MM.1S (cell line): ENCODE data around the gene PRKAG2.

Source experiments
- DNase-seq: peaks from one replicate; pipeline ENCODE4 v3.0.0-alpha.2; 2015
- H2AFZ ChIP-seq: fragments of 300-600 bp; sonication (generic); 2 replicates; pipeline ENCODE4 v1.6.0; 2016; ENCODE audit warnings: antibody characterized with exemption, low read length
- H3F3A ChIP-seq: fragments of 300-600 bp; sonication (generic); 2 replicates; pipeline ENCODE4 v1.6.1; 2016; ENCODE audit warnings: mild to moderate bottlenecking, antibody characterized with exemption, low read length, moderate library complexity, mixed read lengths; ENCODE audit not compliant: insufficient read depth
- H3K27ac ChIP-seq: fragments of 300-600 bp; sonication (generic); 2 replicates; pipeline ENCODE4 v1.5.1; 2016; ENCODE audit warnings: mild to moderate bottlenecking, low read length
- H3K27me3 ChIP-seq: fragments of 300-600 bp; sonication (generic); replicated peaks from 2 replicates; pipeline ENCODE4 v1.6.0; 2016; ENCODE audit warnings: low read length; ENCODE audit not compliant: insufficient read depth
- H3K36me3 ChIP-seq: fragments of 300-600 bp; sonication (generic); replicated peaks from 2 replicates; pipeline ENCODE4 v1.6.1; 2016; ENCODE audit warnings: mild to moderate bottlenecking, low read length, mixed read lengths; ENCODE audit not compliant: insufficient read depth
- H3K4me1 ChIP-seq: fragments of 300-600 bp; sonication (generic); 2 replicates; pipeline ENCODE4 v1.6.1; 2016; ENCODE audit warnings: low read length, mixed read lengths
- H3K4me2 ChIP-seq: fragments of 300-600 bp; sonication (generic); 2 replicates; pipeline ENCODE4 v1.6.0; 2016; ENCODE audit warnings: low read depth, low read length
- H3K4me3 ChIP-seq: fragments of 300-600 bp; sonication (generic); 2 replicates; pipeline ENCODE4 v1.5.1; 2016; ENCODE audit warnings: low read length, mixed read lengths
- H3K79me2 ChIP-seq: fragments of 300-600 bp; sonication (generic); 2 replicates; pipeline ENCODE4 v1.6.1; 2016; ENCODE audit warnings: mixed run types, low read length, mixed read lengths
- H3K9ac ChIP-seq: fragments of 300-600 bp; sonication (generic); 2 replicates; pipeline ENCODE4 v1.6.1; 2016; ENCODE audit warnings: low read length, mixed read lengths
- H3K9me2 ChIP-seq: fragments of 300-600 bp; sonication (generic); replicated peaks from 2 replicates; pipeline ENCODE4 v1.6.1; 2016; ENCODE audit warnings: mild to moderate bottlenecking, low read length, mixed read lengths; ENCODE audit not compliant: insufficient read depth
- H3K9me3 ChIP-seq: fragments of 300-600 bp; sonication (generic); replicated peaks from 2 replicates; pipeline ENCODE4 v1.6.1; 2016; ENCODE audit warnings: mild to moderate bottlenecking, low read length, mixed read lengths; ENCODE audit not compliant: insufficient read depth
- H4K20me1 ChIP-seq: fragments of 300-600 bp; sonication (generic); 2 replicates; pipeline ENCODE4 v1.6.1; 2016; ENCODE audit warnings: mild to moderate bottlenecking, low read length, moderate library complexity, mixed read lengths; ENCODE audit not compliant: insufficient read depth
- CTCF ChIP-seq: fragments of 300-600 bp; sonication (generic); IDR thresholded peaks from 2 replicates; pipeline ENCODE4 v1.5.1; 2016; ENCODE audit warnings: antibody characterized with exemption, low read length, mixed read lengths
- EZH2 ChIP-seq: fragments of 300-600 bp; sonication (generic); optimal IDR thresholded peaks from 2 replicates; pipeline ENCODE3; 2017; ENCODE audit warnings: low read depth, mild to moderate bottlenecking, antibody characterized with exemption, low read length, mixed read lengths
- EZH2phosphoT487 ChIP-seq: fragments of 300-600 bp; sonication (generic); IDR thresholded peaks from 2 replicates; pipeline ENCODE4 v1.6.1; 2018; ENCODE audit warnings: antibody characterized with exemption, low read length

Gene PRKAG2

GRCh38 chr7:151763420-151763984 is 113.4 kb downstream of the PRKAG2 start:
- H3K9me3 ChIP-seq: no peaks in the 10 kb centered on the region
- H3F3A ChIP-seq: no peaks in the 10 kb centered on the region
- no peaks in the 10 kb centered on the region for H4K20me1 ChIP-seq
- DNase-seq: no peak
- peaks cover 38% of the 10 kb centered on the region for H3K27me3 ChIP-seq
- no peak overlapping the region for H3K4me2 ChIP-seq
- no peaks in the 10 kb centered on the region for H3K36me3 ChIP-seq
- no peak overlapping the region for H3K9ac ChIP-seq
- no peak overlapping the region for H3K4me3 ChIP-seq
- no peaks in the 10 kb centered on the region for H3K79me2 ChIP-seq
- H3K9me2 ChIP-seq: no peaks in the 10 kb centered on the region
- TF ChIP-seq CTCF: no peak
- no peak for TF ChIP-seq EZH2phosphoT487
- no peak for TF ChIP-seq EZH2
- H2AFZ ChIP-seq: no peak overlapping the region
- no peak overlapping the region for H3K27ac ChIP-seq
- H3K4me1 ChIP-seq: no peaks in the 10 kb centered on the region

GRCh38 chr7:151762583-151763245 is 114.2 kb downstream of the PRKAG2 start:
- Histone ChIP-seq H3K9me3 (no peaks in the 10 kb centered on the region), H3K27me3 (peaks cover 46% of the 10 kb centered on the region), H3K36me3 (no peaks in the 10 kb centered on the region), H4K20me1 (no peaks in the 10 kb centered on the region), H3K27ac (no peak overlapping the region), H3K79me2 (no peaks in the 10 kb centered on the region), H3K4me3 (no peak overlapping the region), H3K9me2 (no peaks in the 10 kb centered on the region), H3F3A (no peaks in the 10 kb centered on the region), H3K9ac (no peak overlapping the region), H3K4me2 (no peak overlapping the region), H3K4me1 (no peaks in the 10 kb centered on the region), H2AFZ (no peak overlapping the region)
- TF ChIP-seq EZH2 (no peak), EZH2phosphoT487 (no peak), CTCF (no peak)
- DNase-seq: no peak

- Histone ChIP-seq H3K4me1 (no peaks in the 10 kb centered on the region), H4K20me1 (no peaks in the 10 kb centered on the region), H3K27ac (no peak overlapping the region), H3K4me3 (no peak overlapping the region), H3K4me2 (no peak overlapping the region), H3K9me2 (no peaks in the 10 kb centered on the region), H2AFZ (no peak overlapping the region), H3K36me3 (no peaks in the 10 kb centered on the region), H3K79me2 (no peaks in the 10 kb centered on the region), H3K9me3 (no peaks in the 10 kb centered on the region), H3K27me3 (peaks cover 53% of the 10 kb centered on the region), H3K9ac (no peak overlapping the region), H3F3A (no peaks in the 10 kb centered on the region)
- no peak for DNase-seq
- TF ChIP-seq CTCF: no peak
Measured at GRCh38 chr7:151761957-151762356, 115.0 kb downstream of the PRKAG2 start.
